Ovary (tissue), 9 donors: Measurements from ENCODE around the gene LMBR1. TPM values are rescaled to one million over a fixed set of nuclear protein-coding genes. Genes with fewer than 3 reads are reported as not detected.
"Not testable (repeated sequence)": the region's sequence is repeated elsewhere in the genome, so short reads cannot be mapped to it uniquely, and the experiment has no call there.

Experiments used
- DNase-seq, 5 donors: peaks; one replicate each; pipeline ENCODE4 v3.0.0-alpha.2; 2019 to 2020
- H3K27ac ChIP-seq, 2 donors: fragments of 200-600 bp; one replicate each; pipeline versions ENCODE4 v1.5.1 to v1.8.0; 2019 to 2022
- H3K27me3 ChIP-seq: fragments of 200-600 bp; one replicate; pipeline ENCODE4 v1.8.0; 2022
- H3K36me3 ChIP-seq: fragments of 200-600 bp; sonication (generic); one replicate; pipeline ENCODE4 v1.5.1; 2019
- H3K4me1 ChIP-seq: one replicate; pipeline ENCODE4 v1.8.1; 2013; ENCODE audit warnings: mild to moderate bottlenecking, moderate library complexity; ENCODE audit not compliant: insufficient read depth
- H3K4me3 ChIP-seq: fragments of 200-600 bp; sonication (generic); one replicate; pipeline ENCODE4 v1.5.1; 2017
- H3K9me3 ChIP-seq, 2 donors: fragments of 200-600 bp in 1 of 2; sonication (generic) in 1 of 2; one replicate each; pipeline versions ENCODE4 v1.5.1 to v1.8.1; 2013 to 2019; ENCODE audit warnings: mild to moderate bottlenecking in 1 of 2, moderate library complexity in 1 of 2
- EP300 ChIP-seq: sonication (generic); formaldehyde crosslinking; IDR thresholded peaks from one replicate; pipeline ENCODE4 v1.6.1; 2017; ENCODE audit warnings: antibody characterized with exemption
- POLR2A ChIP-seq: fragments of 450-650 bp; IDR thresholded peaks from one replicate; pipeline ENCODE4 v1.6.1; 2017; ENCODE audit warnings: antibody characterized with exemption, mild to moderate bottlenecking, moderate library complexity
- WGBS, 3 donors: extraction: QIAGEN DNeasy Blood & Tissue Kit in 1 of 3; methylation state at CpG; one replicate each; pipeline versions ENCODE4 v1.1.5 to v1.1.7; 2013 to 2017; 5-methylcytosine and 5-hydroxymethylcytosine counted together
- intact Hi-C, 4 donors: fragments of 100-400 bp; cut with DNase I; formaldehyde crosslinking; loops; one replicate each; pipeline versions ENCODE4 v1.11.0 to v1.15.1; 2022 to 2023
- polyA plus RNA-seq, 2 donors: library from polyadenylated mRNA; stranded (reverse); fragments of 200-250 nt in 1 of 2; fragments of 350-450 nt in 1 of 2; fragmentation: Illumina TruSeq in 1 of 2; extraction: RNeasy Lipid Tissue Mini Kit (QIAGEN cat#74804) in 1 of 2; gene quantifications; one replicate each; pipeline ENCODE4 v1.2.3, GENCODE V29; 2013 to 2014
- total RNA-seq, 7 donors: library from RNA; depleted of rRNA in 2 of 7; stranded (reverse); fragments of >200 nt in 2 of 7; fragmentation: NEBNext Ultra II Directional in 3 of 7; extraction: Animal tissue kit (Norgen Biotek cat#: 25700) in 3 of 7; gene quantifications; one replicate each; pipeline versions ENCODE4 v1.1.0 to v1.2.4, GENCODE V29; 2016 to 2023
- TF ChIP-seq, protein P1 (sequence below), 3 donors: fragments of 450-650 bp in 2 of 3; fragments of 200-600 bp in 1 of 3; IDR thresholded peaks; one replicate each; pipeline versions ENCODE4 v1.5.1 to v1.8.0; 2016 to 2022; ENCODE audit warnings: antibody characterized with exemption in 3 of 3, mild to moderate bottlenecking in 1 of 3
- donor health status: DM: no; HTN: no; CAD: no; lungs with moderate emphysema.
- donor health status: DM: no; HTN: no; CAD: no.
- donor health status: Bipolar disorder and iron deficiency.
- donor health status: DM: yes; HTN: yes; CAD: no.
- donor health status: DM: no; HTN: no; CAD: no.
- donor health status: DM: yes; HTN: yes; CAD: no.

Gene LMBR1
- total and polyA plus RNA-seq, 9 donors: 20.0 to 77.1 (median 54.2) TPM

DNA sequence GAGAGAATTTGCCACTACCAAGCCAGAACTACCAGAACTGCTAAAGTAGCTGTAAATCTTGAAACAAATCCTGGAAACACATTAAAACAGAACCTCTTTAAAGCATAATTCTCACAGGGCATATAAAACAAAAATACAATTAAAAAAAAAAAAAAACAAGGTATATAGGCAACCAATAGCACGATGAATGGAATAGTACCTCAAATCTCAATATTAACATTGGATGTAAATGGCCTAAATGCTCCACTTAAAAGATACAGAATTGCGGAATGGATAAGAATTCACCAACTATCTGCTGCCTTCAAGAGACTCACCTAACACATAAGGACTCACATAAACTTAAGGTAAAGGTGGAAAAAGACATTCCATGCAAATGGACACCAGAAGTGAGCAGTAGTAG, 17.2 kb downstream of the LMBR1 start:
- no peaks in the 10 kb centered on the region for H3K36me3 ChIP-seq
- H3K27ac ChIP-seq: no peak overlapping the region
- 94 to 99% (median 96%) methylated on average over 2 of the region's 2 CpGs for WGBS, 3 donors
- no peaks in the 10 kb centered on the region for H3K4me1 ChIP-seq
- no peaks in the 10 kb centered on the region for H3K27me3 ChIP-seq
- TF ChIP-seq, protein P1, sequence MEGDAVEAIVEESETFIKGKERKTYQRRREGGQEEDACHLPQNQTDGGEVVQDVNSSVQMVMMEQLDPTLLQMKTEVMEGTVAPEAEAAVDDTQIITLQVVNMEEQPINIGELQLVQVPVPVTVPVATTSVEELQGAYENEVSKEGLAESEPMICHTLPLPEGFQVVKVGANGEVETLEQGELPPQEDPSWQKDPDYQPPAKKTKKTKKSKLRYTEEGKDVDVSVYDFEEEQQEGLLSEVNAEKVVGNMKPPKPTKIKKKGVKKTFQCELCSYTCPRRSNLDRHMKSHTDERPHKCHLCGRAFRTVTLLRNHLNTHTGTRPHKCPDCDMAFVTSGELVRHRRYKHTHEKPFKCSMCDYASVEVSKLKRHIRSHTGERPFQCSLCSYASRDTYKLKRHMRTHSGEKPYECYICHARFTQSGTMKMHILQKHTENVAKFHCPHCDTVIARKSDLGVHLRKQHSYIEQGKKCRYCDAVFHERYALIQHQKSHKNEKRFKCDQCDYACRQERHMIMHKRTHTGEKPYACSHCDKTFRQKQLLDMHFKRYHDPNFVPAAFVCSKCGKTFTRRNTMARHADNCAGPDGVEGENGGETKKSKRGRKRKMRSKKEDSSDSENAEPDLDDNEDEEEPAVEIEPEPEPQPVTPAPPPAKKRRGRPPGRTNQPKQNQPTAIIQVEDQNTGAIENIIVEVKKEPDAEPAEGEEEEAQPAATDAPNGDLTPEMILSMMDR (IDR thresholded peaks at IDR 0.05): no peak
- TF ChIP-seq POLR2A: no peak
- TF ChIP-seq EP300: no peak
- H3K4me3 ChIP-seq: no peak overlapping the region
- intact Hi-C loops: no loop called here
- no peaks in the 10 kb centered on the region for H3K9me3 ChIP-seq
- no peak for DNase-seq

DNA sequence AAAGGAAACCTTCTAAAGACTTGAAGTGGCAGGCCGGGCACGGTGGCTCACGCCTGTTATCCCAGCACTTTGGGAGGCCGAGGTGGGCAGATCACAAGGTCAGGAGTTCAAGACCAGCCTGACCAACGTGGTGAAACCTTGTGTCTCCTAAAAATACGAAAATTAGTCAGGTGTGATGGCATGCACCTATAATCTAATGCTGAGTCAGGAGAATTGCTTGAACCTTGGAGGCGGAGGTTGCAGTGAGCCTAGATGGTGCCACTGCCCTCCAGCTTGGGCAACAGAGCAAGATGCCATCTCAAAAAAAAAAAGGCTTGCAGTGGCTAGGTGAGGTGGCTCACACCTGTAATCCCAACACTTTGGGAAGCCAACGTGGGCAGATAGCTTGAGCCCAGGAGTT, 24.6 kb downstream of the LMBR1 start:
- intact Hi-C loops, H3K9me3 ChIP-seq, H3K36me3 ChIP-seq, H3K4me3 ChIP-seq, DNase-seq, H3K27me3 ChIP-seq, H3K27ac ChIP-seq, H3K4me1 ChIP-seq: not testable (repeated sequence)
- 94 to 96% (median 95%) methylated on average over 8 of the region's 8 CpGs for WGBS, 3 donors

DNA sequence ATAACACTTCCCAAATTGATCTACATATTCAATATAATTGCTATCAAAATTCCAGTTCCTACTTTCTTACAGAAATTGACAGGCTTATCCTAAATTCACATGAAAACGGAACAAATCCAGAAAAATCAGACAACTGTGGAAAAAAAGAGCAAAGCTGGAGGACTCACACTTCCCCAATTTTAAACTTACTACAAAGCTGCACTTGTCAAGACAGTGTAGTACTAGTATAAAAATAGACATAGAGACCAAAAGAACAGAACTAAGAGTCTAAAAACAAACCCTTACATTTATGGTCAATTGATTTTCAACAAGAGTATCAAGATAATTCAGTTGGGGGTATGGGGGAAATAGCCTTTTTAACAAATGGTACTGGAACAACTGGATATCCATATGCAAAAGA, 27.5 kb downstream of the LMBR1 start:
- no peak for DNase-seq
- Histone ChIP-seq H3K27me3 (no peaks in the 10 kb centered on the region), H3K27ac (no peak overlapping the region), H3K4me1 (no peaks in the 10 kb centered on the region), H3K9me3 (peaks cover 0 to 5% of the 10 kb centered on the region in 2 donors), H3K4me3 (no peak overlapping the region), H3K36me3 (no peaks in the 10 kb centered on the region)
- 0 to 44% (median 2%) methylated on average over 1 of the region's 1 CpG for WGBS, 3 donors
- intact Hi-C loops: no loop called here
- no peak for TF ChIP-seq EP300
- TF ChIP-seq, protein P1 (IDR thresholded peaks at IDR 0.05): no peak
- no peak for TF ChIP-seq POLR2A

DNA sequence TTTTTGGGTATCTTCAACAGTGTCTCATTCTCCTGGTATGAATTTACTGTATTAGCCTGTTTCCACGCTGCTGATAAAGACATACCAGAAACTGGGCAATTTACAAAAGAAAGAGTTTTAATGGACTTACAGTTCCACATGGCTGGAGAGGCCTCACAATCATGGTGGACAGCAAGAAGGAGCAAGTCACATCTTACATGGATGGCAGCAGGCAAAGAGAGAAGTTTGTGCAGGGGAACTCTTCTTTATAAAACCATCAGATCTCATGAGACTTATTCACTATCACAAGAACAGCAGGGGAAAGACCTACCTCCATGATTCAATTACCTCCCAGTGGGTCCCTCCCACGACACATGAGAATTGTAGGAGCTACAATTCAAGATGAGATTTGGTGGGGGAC, 31.0 kb downstream of the LMBR1 start:
- DNase-seq, H3K4me1 ChIP-seq, H3K36me3 ChIP-seq, H3K4me3 ChIP-seq, H3K27ac ChIP-seq, H3K27me3 ChIP-seq, intact Hi-C loops, H3K9me3 ChIP-seq: not testable (repeated sequence)
- WGBS, 3 donors: 97 to 99% (median 98%) methylated on average over 2 of the region's 2 CpGs

DNA sequence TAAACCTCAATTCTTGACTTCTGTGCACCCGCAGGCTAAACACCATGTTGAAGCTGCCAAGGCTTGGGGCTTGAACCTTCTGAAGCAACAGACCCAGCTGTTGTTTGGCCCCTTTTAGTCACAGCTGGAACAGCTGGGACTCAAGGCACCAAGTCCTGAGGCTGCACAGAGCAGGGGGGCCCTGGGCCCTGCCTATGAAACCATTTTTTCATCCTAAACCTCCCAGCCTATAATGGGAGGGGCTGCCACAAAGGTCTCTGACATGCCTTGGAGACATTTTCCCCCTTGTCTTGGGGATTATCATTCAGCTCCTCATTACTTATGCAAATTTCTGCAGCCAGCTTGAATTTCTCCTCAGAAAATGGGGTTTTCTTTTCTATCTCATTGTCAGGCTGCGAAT, 31.8 kb downstream of the LMBR1 start:
- WGBS, 3 donors: 96 to 100% (median 98%) methylated on average over 2 of the region's 2 CpGs
- H3K36me3 ChIP-seq: no peaks in the 10 kb centered on the region
- intact Hi-C loops: no loop called here

DNA sequence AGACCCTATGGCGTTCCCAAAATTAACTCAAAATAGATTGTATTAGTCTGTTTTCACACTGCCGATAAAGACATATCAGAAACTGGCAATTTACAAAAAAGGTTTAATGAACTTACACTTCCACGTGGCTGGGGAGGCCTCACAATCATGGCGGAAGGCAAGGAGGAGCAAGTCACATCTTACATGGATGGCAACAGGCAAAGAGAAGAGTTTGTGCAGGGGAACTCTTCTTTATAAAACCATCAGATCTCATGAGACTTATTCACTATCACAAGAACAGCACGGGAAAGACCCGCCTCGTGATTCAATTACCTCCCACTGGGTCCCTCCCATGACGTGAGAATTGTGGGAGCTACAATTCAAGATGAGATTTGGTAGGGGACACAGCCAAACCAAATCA, 32.9 kb downstream of the LMBR1 start:
- not testable (repeated sequence) for H3K27me3 ChIP-seq
- 91 to 99% (median 96%) methylated on average over 8 of the region's 8 CpGs for WGBS, 3 donors

More for the DNA sequence above, 31.8 kb downstream of the LMBR1 start:
- Histone ChIP-seq H3K9me3 (peaks cover 0 to 5% of the 10 kb centered on the region in 2 donors), H3K27ac (no peak overlapping the region), H3K4me3 (no peak overlapping the region), H3K27me3 (no peaks in the 10 kb centered on the region), H3K4me1 (no peaks in the 10 kb centered on the region)
- no peak for TF ChIP-seq EP300
- TF ChIP-seq, protein P1 (IDR thresholded peaks at IDR 0.05): no peak
- TF ChIP-seq POLR2A: no peak
- no peak for DNase-seq

More for the DNA sequence above, 32.9 kb downstream of the LMBR1 start:
- H3K4me3 ChIP-seq, H3K27ac ChIP-seq, DNase-seq, intact Hi-C loops, H3K4me1 ChIP-seq, H3K36me3 ChIP-seq, H3K9me3 ChIP-seq: not testable (repeated sequence)
